Keratinocyte (primary cell): ENCODE data around the gene GRAMD2A. TPM values are rescaled to one million over a fixed set of nuclear protein-coding genes. Genes with fewer than 3 reads are reported as not detected.

Source experiments
- DNase-seq: peaks from one replicate; pipeline ENCODE4 v3.0.0-alpha.2; 2011; ENCODE audit warnings: low read depth, missing footprints, low spot score
- FAIRE-seq: peaks from 2 replicates; lab custom pipeline; 2011; peaks lifted over from hg19 to GRCh38; lab: Jason Lieb, UNC
- H2AFZ ChIP-seq: 2 replicates; pipeline ENCODE4 v1.6.0; 2012; ENCODE audit warnings: low read length, control low read depth, inconsistent platforms; ENCODE audit not compliant: control insufficient read depth
- H3K27ac ChIP-seq: 2 replicates; pipeline ENCODE4 v1.5.1; 2011; ENCODE audit warnings: low read length; ENCODE audit not compliant: control insufficient read depth, insufficient read depth
- H3K27me3 ChIP-seq: 3 replicates; pipeline ENCODE4 v1.6.0; 2011; ENCODE audit warnings: low read length; ENCODE audit not compliant: control insufficient read depth, insufficient read depth; ENCODE audit errors: extremely low read depth
- H3K36me3 ChIP-seq, 2 experiments: 2 replicates in 1 of 2; 3 replicates in 1 of 2; pipeline ENCODE4 v1.5.1; 2011; ENCODE audit warnings: low read length in 2 of 2, mild to moderate bottlenecking in 1 of 2; ENCODE audit not compliant: control insufficient read depth in 2 of 2, insufficient read depth in 2 of 2; ENCODE audit errors: extremely low read depth in 1 of 2
- H3K4me1 ChIP-seq: 3 replicates; pipeline ENCODE4 v1.5.1; 2011; ENCODE audit warnings: low read length; ENCODE audit not compliant: control insufficient read depth, insufficient read depth; ENCODE audit errors: extremely low read depth
- H3K4me2 ChIP-seq: 3 replicates; pipeline ENCODE4 v1.6.0; 2011; ENCODE audit warnings: low read depth, low read length; ENCODE audit not compliant: control insufficient read depth, insufficient read depth; ENCODE audit errors: extremely low read depth
- H3K4me3 ChIP-seq, 3 experiments: fragments of 200-600 bp in 1 of 3; sonication (generic) in 1 of 3; 2 replicates in 2 of 3; 3 replicates in 1 of 3; pipeline ENCODE4 v1.5.1; 2011 to 2016; ENCODE audit warnings: low read length in 3 of 3, mild to moderate bottlenecking in 3 of 3, control low read depth in 2 of 3, inconsistent platforms in 1 of 3, low read depth in 1 of 3, mixed read lengths in 1 of 3, mixed run types in 1 of 3, moderate library complexity in 1 of 3; ENCODE audit not compliant: control insufficient read depth in 2 of 3, insufficient read depth in 2 of 3; ENCODE audit errors: extremely low read depth in 1 of 3
- H3K79me2 ChIP-seq: 2 replicates; pipeline ENCODE4 v1.6.0; 2012; ENCODE audit warnings: low read length; ENCODE audit not compliant: control insufficient read depth, insufficient read depth
- H3K9ac ChIP-seq: 3 replicates; pipeline ENCODE4 v1.6.0; 2011; ENCODE audit warnings: low read length; ENCODE audit not compliant: control insufficient read depth, insufficient read depth; ENCODE audit errors: extremely low read depth
- H3K9me1 ChIP-seq: 3 replicates; pipeline ENCODE4 v1.6.0; 2011; ENCODE audit warnings: low read length; ENCODE audit not compliant: control insufficient read depth, insufficient read depth; ENCODE audit errors: extremely low read depth
- H3K9me3 ChIP-seq: 2 replicates; pipeline ENCODE4 v1.5.1; 2012; ENCODE audit warnings: low read depth, low read length; ENCODE audit not compliant: control insufficient read depth
- H4K20me1 ChIP-seq: 3 replicates; pipeline ENCODE4 v1.6.0; 2011; ENCODE audit warnings: low read length; ENCODE audit not compliant: control insufficient read depth, insufficient read depth; ENCODE audit errors: extremely low read depth
- EZH2 ChIP-seq: IDR thresholded peaks from one replicate; pipeline ENCODE4 v1.6.1; 2012; ENCODE audit warnings: inconsistent platforms, mild to moderate bottlenecking, low read length, moderate library complexity
- dilution Hi-C: fragments of 300-500 bp; cut with MboI; formaldehyde crosslinking; loops from one replicate; pipeline ENCODE4 v1.7.0; 2020; ENCODE audit warnings: low sequenced_read_pairs; ENCODE audit not compliant: extremely low pct_ligation_motif_present
- polyA plus RNA-seq, 5 experiments: library from polyadenylated mRNA; depleted of rRNA in 3 of 5; stranded (reverse) in 3 of 5; stranded (forward) in 1 of 5; unstranded in 1 of 5; fragments of >200 nt; gene quantifications; 1 replicate in 1 of 5; 2 replicates in 3 of 5; 3 replicates in 1 of 5; pipeline versions ENCODE4 v1.2.1 to v1.2.3, GENCODE V29; 2011 to 2012; ENCODE audit warnings: missing spikeins in 2 of 5, low read depth in 1 of 5, low replicate concordance in 1 of 5
- TF ChIP-seq, protein P1 (sequence below), 3 experiments: IDR thresholded peaks in 1 of 3; conservative IDR thresholded peaks in 1 of 3; optimal IDR thresholded peaks in 1 of 3; 2 replicates in 2 of 3; 3 replicates in 1 of 3; pipeline versions ENCODE3 to v1.5.1; 2011; ENCODE audit warnings: low read length in 3 of 3, mild to moderate bottlenecking in 3 of 3, moderate library complexity in 2 of 3, control low read depth in 1 of 3, inconsistent platforms in 1 of 3; ENCODE audit not compliant: insufficient read depth in 2 of 3; ENCODE audit errors: extremely low read depth in 1 of 3

GRAMD2A gene
- polyA plus RNA-seq, 1 donor (not counting 4 experiments of a cell fraction or from before 2014, with no cell fraction given), result 5.7 TPM

DNA sequence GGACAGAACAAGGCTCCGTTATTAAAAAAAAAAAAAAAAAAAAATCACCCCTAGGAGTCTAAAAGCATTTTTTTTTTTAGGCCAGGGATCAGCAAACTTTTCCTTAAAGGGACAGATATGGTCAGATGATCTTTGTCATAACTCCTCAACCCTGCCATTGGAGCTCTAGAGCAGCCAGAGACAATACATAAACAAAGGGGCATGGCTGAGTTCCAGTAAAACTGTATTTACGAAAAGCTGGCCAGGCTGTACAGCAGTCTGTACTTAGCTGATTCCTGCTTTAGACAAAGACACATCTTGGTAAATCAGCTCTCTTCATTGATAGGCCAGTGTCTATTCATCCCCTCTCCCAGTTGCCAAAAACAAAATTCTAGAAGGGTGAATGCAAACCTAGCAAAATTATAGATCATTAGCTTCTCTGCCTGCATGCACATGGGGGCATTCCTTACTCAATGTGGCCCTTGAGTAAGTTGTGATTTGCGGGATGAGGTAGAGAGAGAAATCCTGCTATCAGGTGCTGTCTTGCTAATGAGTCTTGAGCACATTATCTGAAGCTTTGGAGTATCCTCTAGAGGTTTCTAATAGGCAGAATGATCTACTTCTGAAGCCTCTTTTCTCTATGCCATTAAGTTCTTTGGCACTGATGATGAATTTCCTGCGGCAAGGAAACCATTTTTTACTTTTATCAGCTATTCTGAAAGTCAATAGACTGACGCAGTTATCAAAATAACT lies 44.2 kb downstream of the GRAMD2A start:
- H3K36me3 ChIP-seq, result no peaks in the 10 kb centered on the region
- DNase-seq, result no peak
- no peak overlapping the region for H3K9ac ChIP-seq
- H2AFZ ChIP-seq, result no peak overlapping the region
- H3K27ac ChIP-seq, result no peak overlapping the region
- dilution Hi-C loops, result no loop called here
- FAIRE-seq, result no peak
- H3K9me1 ChIP-seq, result peaks cover 2% of the 10 kb centered on the region
- no peaks in the 10 kb centered on the region for H3K9me3 ChIP-seq
- H3K79me2 ChIP-seq, result no peaks in the 10 kb centered on the region
- peaks cover 17% of the 10 kb centered on the region for H3K4me1 ChIP-seq
- H3K4me3 ChIP-seq, result no peak overlapping the region
- TF ChIP-seq EZH2, result no peak
- TF ChIP-seq, protein P1, sequence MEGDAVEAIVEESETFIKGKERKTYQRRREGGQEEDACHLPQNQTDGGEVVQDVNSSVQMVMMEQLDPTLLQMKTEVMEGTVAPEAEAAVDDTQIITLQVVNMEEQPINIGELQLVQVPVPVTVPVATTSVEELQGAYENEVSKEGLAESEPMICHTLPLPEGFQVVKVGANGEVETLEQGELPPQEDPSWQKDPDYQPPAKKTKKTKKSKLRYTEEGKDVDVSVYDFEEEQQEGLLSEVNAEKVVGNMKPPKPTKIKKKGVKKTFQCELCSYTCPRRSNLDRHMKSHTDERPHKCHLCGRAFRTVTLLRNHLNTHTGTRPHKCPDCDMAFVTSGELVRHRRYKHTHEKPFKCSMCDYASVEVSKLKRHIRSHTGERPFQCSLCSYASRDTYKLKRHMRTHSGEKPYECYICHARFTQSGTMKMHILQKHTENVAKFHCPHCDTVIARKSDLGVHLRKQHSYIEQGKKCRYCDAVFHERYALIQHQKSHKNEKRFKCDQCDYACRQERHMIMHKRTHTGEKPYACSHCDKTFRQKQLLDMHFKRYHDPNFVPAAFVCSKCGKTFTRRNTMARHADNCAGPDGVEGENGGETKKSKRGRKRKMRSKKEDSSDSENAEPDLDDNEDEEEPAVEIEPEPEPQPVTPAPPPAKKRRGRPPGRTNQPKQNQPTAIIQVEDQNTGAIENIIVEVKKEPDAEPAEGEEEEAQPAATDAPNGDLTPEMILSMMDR (optimal IDR thresholded peaks at IDR 0.05 in 1 of 3, IDR thresholded peaks at IDR 0.05 in 1 of 3, conservative IDR thresholded peaks at IDR 0.05 in 1 of 3; ENCODE audit: extremely low read depth in 1 of 3, insufficient read depth in 2 of 3, low read length in 3 of 3), result no peak
- no peaks in the 10 kb centered on the region for H4K20me1 ChIP-seq
- H3K4me2 ChIP-seq, result no peak overlapping the region
- no peaks in the 10 kb centered on the region for H3K27me3 ChIP-seq

DNA sequence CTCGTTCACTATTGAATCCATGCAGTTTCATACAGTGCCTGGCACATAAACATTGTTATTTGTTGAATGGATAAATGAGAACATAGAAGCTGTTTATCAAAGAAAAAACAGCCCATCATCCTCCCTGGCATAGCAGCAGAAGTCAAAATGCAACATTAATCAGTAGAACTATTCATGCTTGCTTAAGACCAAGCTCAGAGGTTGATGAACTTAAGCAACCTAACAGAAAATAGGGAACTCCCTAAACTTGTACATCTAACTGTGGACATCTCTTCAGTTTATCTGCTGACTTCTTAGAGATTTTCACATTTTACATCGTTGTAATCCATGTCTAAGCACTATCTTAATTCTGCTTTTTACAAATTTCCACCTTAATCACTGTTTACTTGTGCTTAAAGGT lies 50.2 kb downstream of the GRAMD2A start:
- H3K4me1 ChIP-seq, result no peaks in the 10 kb centered on the region
- no peak overlapping the region for H3K27ac ChIP-seq
- no peaks in the 10 kb centered on the region for H3K79me2 ChIP-seq
- no peak overlapping the region for H3K4me2 ChIP-seq
- H3K27me3 ChIP-seq, result no peaks in the 10 kb centered on the region
- no peak overlapping the region for H3K9ac ChIP-seq
- no peak overlapping the region for H3K4me3 ChIP-seq
- no peaks in the 10 kb centered on the region for H3K36me3 ChIP-seq
- no peak overlapping the region for H2AFZ ChIP-seq
- no peaks in the 10 kb centered on the region for H4K20me1 ChIP-seq
- dilution Hi-C loops, result no loop called here
- no peaks in the 10 kb centered on the region for H3K9me3 ChIP-seq
- no peak for FAIRE-seq
- TF ChIP-seq, protein P1 (optimal IDR thresholded peaks at IDR 0.05 in 1 of 3, IDR thresholded peaks at IDR 0.05 in 1 of 3, conservative IDR thresholded peaks at IDR 0.05 in 1 of 3; ENCODE audit: extremely low read depth in 1 of 3, insufficient read depth in 2 of 3, low read length in 3 of 3), result no peak
- no peak for TF ChIP-seq EZH2
- H3K9me1 ChIP-seq, result no peaks in the 10 kb centered on the region
- no peak for DNase-seq
